ENCODE measurements around the gene RANBP10. TPM values are rescaled to one million over a fixed set of nuclear protein-coding genes. Genes with fewer than 3 reads are reported as not detected.

The RANBP10 gene
- total and polyA plus RNA-seq, 2 experiments from 2014 or later: 9.0 to 13.6 TPM

GRCh38 chr16:67740391-67740790 is 66.0 kb downstream of the RANBP10 start:
- no peak for TF ChIP-seq ETS1 (IDR thresholded peaks at IDR 0.05)
- no peak for TF ChIP-seq EZH2 (IDR thresholded peaks at IDR 0.05; ENCODE audit: low read depth, unreplicated experiment)
- no peak for TF ChIP-seq NANOG (IDR thresholded peaks at IDR 0.05; ENCODE audit: borderline replicate concordance)
- no peak for TF ChIP-seq JUNB (IDR thresholded peaks at IDR 0.05; ENCODE audit: unreplicated experiment)
- Histone ChIP-seq H3K9me2 (ENCODE audit: insufficient read depth) (no peaks in the 10 kb centered on the region), H3K27me3 (ENCODE audit: insufficient read depth) (no peaks in the 10 kb centered on the region), H3F3A (replicated peaks; ENCODE audit: low read depth) (no peaks in the 10 kb centered on the region), H4K20me1 (replicated peaks; ENCODE audit: insufficient read depth) (peaks cover 3% of the 10 kb centered on the region), H3K36me3 (ENCODE audit: insufficient read depth) (no peaks in the 10 kb centered on the region), H3K4me1 (ENCODE audit: insufficient read depth) (no peaks in the 10 kb centered on the region), H2AFZ (no peak overlapping the region), H3K4me3 (no peak overlapping the region), H3K27ac (ENCODE audit: low read depth) (peak overlapping the region; percentile 80), H3K4me2 (no peak overlapping the region), H3K79me2 (replicated peaks; ENCODE audit: insufficient read depth) (no peaks in the 10 kb centered on the region)
- Mint-ChIP-seq H3K4me3 (no peak overlapping the region), H3K27ac (no peak overlapping the region), H3K27me3 (ENCODE audit: insufficient read depth, low read depth, poor library complexity) (peaks cover 8% of the 10 kb centered on the region), H3K36me3 (ENCODE audit: low read depth) (peaks cover 22% of the 10 kb centered on the region), H3K4me1 (no peaks in the 10 kb centered on the region), H3K9me3 (no peaks in the 10 kb centered on the region; the same call in 2 of the 3 replicates)
- DNase-seq (ENCODE audit: low spot score) (no peak), ATAC-seq (no peak)

- H4K20me1 ChIP-seq (replicated peaks; ENCODE audit: insufficient read depth): peaks cover 3% of the 10 kb centered on the region
- no peaks in the 10 kb centered on the region for H3K9me2 ChIP-seq (ENCODE audit: insufficient read depth)
- H3K27ac Mint-ChIP-seq: no peak overlapping the region
- H3K4me1 ChIP-seq (ENCODE audit: insufficient read depth): no peaks in the 10 kb centered on the region
- H3K36me3 Mint-ChIP-seq (ENCODE audit: low read depth): peaks cover 13% of the 10 kb centered on the region; the same call in 2 of the 3 replicates
- no peak for DNase-seq (ENCODE audit: low spot score)
- H2AFZ ChIP-seq: no peak overlapping the region
- no peak overlapping the region for H3K27ac ChIP-seq (ENCODE audit: low read depth)
- no peaks in the 10 kb centered on the region for H3K36me3 ChIP-seq (ENCODE audit: insufficient read depth)
- no peaks in the 10 kb centered on the region for H3K4me1 Mint-ChIP-seq
- H3K27me3 Mint-ChIP-seq (ENCODE audit: insufficient read depth, low read depth, poor library complexity): peaks cover 2% of the 10 kb centered on the region
- no peaks in the 10 kb centered on the region for H3F3A ChIP-seq (replicated peaks; ENCODE audit: low read depth)
- ATAC-seq: peak; percentile 34; the same call in 1 of the 3 replicates
- no peaks in the 10 kb centered on the region for H3K27me3 ChIP-seq (ENCODE audit: insufficient read depth)
- H3K4me3 Mint-ChIP-seq: no peak overlapping the region
- no peak overlapping the region for H3K4me2 ChIP-seq
- no peaks in the 10 kb centered on the region; the same call in 2 of the 3 replicates for H3K9me3 Mint-ChIP-seq
- H3K79me2 ChIP-seq (replicated peaks; ENCODE audit: insufficient read depth): no peaks in the 10 kb centered on the region
- no peak overlapping the region for H3K4me3 ChIP-seq
- TF ChIP-seq CREB1 (CRISPR knock-in tag; IDR thresholded peaks at IDR 0.05; ENCODE audit: low read depth): no peak
- TF ChIP-seq NANOG (IDR thresholded peaks at IDR 0.05; ENCODE audit: borderline replicate concordance): no peak
- no peak for TF ChIP-seq EZH2 (IDR thresholded peaks at IDR 0.05; ENCODE audit: low read depth, unreplicated experiment)
- TF ChIP-seq ETS1 (IDR thresholded peaks at IDR 0.05): no peak
- no peak for TF ChIP-seq ZNF114 (CRISPR knock-in tag; IDR thresholded peaks at IDR 0.05)
- no peak for TF ChIP-seq REST (IDR thresholded peaks at IDR 0.05; ENCODE audit: unreplicated experiment)
- no peak for TF ChIP-seq POLR2AphosphoS5 (IDR thresholded peaks at IDR 0.05; ENCODE audit: low read depth)
- TF ChIP-seq STAT1 (IDR thresholded peaks at IDR 0.05; ENCODE audit: unreplicated experiment): no peak
- TF ChIP-seq JUNB (IDR thresholded peaks at IDR 0.05; ENCODE audit: unreplicated experiment): no peak
- TF ChIP-seq, protein P1, sequence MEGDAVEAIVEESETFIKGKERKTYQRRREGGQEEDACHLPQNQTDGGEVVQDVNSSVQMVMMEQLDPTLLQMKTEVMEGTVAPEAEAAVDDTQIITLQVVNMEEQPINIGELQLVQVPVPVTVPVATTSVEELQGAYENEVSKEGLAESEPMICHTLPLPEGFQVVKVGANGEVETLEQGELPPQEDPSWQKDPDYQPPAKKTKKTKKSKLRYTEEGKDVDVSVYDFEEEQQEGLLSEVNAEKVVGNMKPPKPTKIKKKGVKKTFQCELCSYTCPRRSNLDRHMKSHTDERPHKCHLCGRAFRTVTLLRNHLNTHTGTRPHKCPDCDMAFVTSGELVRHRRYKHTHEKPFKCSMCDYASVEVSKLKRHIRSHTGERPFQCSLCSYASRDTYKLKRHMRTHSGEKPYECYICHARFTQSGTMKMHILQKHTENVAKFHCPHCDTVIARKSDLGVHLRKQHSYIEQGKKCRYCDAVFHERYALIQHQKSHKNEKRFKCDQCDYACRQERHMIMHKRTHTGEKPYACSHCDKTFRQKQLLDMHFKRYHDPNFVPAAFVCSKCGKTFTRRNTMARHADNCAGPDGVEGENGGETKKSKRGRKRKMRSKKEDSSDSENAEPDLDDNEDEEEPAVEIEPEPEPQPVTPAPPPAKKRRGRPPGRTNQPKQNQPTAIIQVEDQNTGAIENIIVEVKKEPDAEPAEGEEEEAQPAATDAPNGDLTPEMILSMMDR (conservative IDR thresholded peaks at IDR 0.05; ENCODE audit: low read depth in 2 of 2): no peak
- no peak for TF ChIP-seq ZNF331 (CRISPR knock-in tag; IDR thresholded peaks at IDR 0.05; ENCODE audit: low read depth)
- TF ChIP-seq EZH2phosphoT487 (IDR thresholded peaks at IDR 0.05; ENCODE audit: unreplicated experiment): no peak
Measured at GRCh38 chr16:67736858-67737257, 69.5 kb downstream of the RANBP10 start.
